T-helper 17 cell (primary cell): ENCODE measurements around the gene FNBP1. TPM values are rescaled to one million over a fixed set of nuclear protein-coding genes. Genes with fewer than 3 reads are reported as not detected.
"Not testable (repeated sequence)": the region's sequence is repeated elsewhere in the genome, so short reads cannot be mapped to it uniquely, and the experiment has no call there.

Experiments
- ATAC-seq: fragments of 150-1000 bp; cut with Tn5 transposase; 2 replicates; pipeline ENCODE4 v1.10.0; 2021; ENCODE audit warnings: mild to moderate bottlenecking, moderate library complexity
- DNase-seq, 3 donors: peaks; one replicate each; pipeline versions ENCODE4 v3.0.0 to v3.0.0-alpha.2; 2020 to 2021
- H3K9me3 ChIP-seq: one replicate; pipeline ENCODE4 v1.7.0; 2013; ENCODE audit warnings: low read length, mild to moderate bottlenecking; ENCODE audit not compliant: control insufficient read depth, poor library complexity, severe bottlenecking
- H3K27ac Mint-ChIP-seq: one replicate; pipeline ENCODE4 v1.8.0; 2022; ENCODE audit warnings: mild to moderate bottlenecking, moderate library complexity, mixed read lengths
- H3K27me3 Mint-ChIP-seq: one replicate; pipeline ENCODE4 v1.8.0; 2022; ENCODE audit warnings: mixed read lengths
- H3K36me3 Mint-ChIP-seq: one replicate; pipeline ENCODE4 v1.8.0; 2022; ENCODE audit warnings: low read depth, mixed read lengths
- H3K4me1 Mint-ChIP-seq: one replicate; pipeline ENCODE4 v1.8.0; 2022; ENCODE audit warnings: mild to moderate bottlenecking, mixed read lengths
- H3K4me3 Mint-ChIP-seq: one replicate; pipeline ENCODE4 v1.8.0; 2022; ENCODE audit warnings: mild to moderate bottlenecking, moderate library complexity, mixed read lengths
- total RNA-seq, 4 donors: library from RNA in 2 of 4; stranded (reverse) in 2 of 4; gene quantifications; one replicate each; pipeline ENCODE4 v1.2.3 and lab custom pipeline; 2022 to 2026

Gene FNBP1
- total RNA-seq, 2 donors from 2014 or later, result 219 to 221 TPM

DNA sequence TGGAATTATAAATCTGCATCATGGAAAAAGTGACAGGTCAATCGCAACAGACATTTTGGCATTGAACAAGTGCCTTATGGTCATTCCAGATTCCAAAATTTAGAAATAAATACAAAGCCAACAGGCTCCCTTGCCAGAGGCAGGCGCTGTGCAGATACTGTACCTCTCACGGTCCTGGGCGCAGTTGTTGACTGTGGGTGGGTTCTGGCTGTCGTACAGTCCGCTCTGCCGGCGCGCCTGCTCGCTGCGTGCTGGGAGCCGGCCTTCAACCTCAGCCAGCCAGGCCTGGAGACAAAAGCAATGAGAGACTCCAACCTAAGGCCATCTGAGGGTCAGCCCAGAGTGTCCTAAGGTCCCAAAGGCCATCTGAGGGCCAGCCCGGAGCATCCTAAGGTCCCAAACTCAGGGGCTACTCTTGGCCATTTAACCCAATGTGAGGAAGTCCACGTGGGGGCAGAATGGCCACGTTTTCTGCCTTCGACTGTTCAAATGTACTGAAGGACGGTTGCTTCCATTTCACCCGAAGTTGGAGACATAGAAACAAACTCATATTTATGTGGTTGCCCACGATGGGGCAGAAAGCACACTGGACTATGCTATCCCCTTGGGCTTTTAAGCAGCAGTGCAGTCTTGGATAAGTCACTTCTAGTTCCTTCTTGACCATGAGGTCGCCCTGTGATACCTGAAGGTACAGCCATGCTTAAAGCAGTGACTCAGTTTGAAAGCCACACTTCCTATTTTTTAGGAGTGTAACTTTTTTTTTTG, 142.5 kb downstream of the FNBP1 start:
- no peak for DNase-seq
- Mint-ChIP-seq H3K27me3 (no peaks in the 10 kb centered on the region), H3K4me3 (no peak overlapping the region), H3K4me1 (peaks cover 40% of the 10 kb centered on the region), H3K27ac (peak overlapping the region; percentile 100), H3K36me3 (peaks cover 18% of the 10 kb centered on the region)
- H3K9me3 ChIP-seq, result no peaks in the 10 kb centered on the region
- ATAC-seq, result no peak

DNA sequence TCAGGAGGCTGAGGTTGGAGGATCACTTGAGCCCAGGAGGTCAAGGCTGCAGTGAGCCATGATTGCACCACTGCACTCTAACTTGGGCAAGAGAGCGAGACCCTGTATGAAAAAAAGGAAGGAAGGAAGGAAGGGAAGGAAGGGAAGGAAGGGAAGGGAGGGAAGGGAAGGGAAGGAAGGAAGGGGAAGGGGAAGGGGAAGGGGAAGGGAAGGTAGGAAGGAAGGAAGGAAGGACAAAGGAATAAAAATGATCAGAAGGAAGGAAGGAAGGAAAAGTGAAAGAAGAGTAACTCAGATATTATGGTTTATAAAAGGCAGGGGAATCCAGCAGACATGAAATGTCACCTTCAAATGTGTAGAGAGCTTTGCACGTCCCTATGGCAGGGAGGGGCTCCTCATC, 143.4 kb downstream of the FNBP1 start:
- no peaks in the 10 kb centered on the region for H3K27me3 Mint-ChIP-seq
- DNase-seq (no peak), ATAC-seq (no peak)
- peak overlapping the region; percentile 100 for H3K27ac Mint-ChIP-seq
- H3K36me3 Mint-ChIP-seq, result peaks cover 13% of the 10 kb centered on the region
- peaks cover 43% of the 10 kb centered on the region for H3K4me1 Mint-ChIP-seq
- no peak overlapping the region for H3K4me3 Mint-ChIP-seq
- no peaks in the 10 kb centered on the region for H3K9me3 ChIP-seq

DNA sequence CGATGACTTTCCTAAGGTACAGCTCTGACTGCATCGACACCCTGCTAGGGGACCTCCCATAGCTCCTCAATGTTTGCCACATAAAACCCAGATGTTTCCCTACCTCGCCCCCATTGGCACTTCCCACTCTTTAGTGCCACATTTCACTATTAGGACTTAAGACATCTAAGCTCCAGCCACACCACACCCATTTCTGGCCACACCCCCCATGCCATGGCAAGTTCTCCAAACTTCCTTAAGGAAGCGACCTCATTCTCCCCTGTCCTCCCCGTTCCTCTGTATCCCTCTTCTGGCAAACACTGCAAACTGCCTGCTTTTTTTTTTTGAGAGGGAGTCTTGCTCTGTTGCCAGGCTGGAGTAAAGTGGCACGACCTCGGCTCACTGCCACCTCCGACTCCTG, 144.8 kb downstream of the FNBP1 start:
- peaks cover 12% of the 10 kb centered on the region for H3K36me3 Mint-ChIP-seq
- H3K27ac Mint-ChIP-seq, result peak overlapping the region; percentile 100
- peaks cover 44% of the 10 kb centered on the region for H3K4me1 Mint-ChIP-seq
- H3K27me3 Mint-ChIP-seq, result no peaks in the 10 kb centered on the region
- ATAC-seq, result no peak
- H3K4me3 Mint-ChIP-seq, result peak overlapping the region; percentile 37
- H3K9me3 ChIP-seq, result no peaks in the 10 kb centered on the region
- DNase-seq, result no peak

DNA sequence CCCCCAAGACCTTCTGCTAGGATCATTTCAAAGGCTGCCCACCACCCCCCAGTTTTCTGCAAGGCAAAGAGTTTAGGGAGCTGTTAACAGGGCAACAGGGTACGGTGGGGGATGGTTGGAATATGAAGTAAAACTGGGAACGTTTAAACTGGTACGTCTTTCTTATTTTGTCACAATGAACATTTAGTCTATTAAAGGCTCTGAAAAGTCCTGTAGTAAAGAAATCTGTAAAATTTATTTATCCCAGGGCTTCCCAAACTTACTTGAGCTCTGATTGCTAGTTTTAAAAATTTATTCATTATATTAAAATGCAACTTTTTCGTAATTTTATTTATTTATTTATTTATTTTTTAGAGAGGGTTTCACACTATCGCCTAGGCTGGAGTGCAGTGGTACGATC, 145.7 kb downstream of the FNBP1 start:
- no peak for ATAC-seq
- H3K27me3 Mint-ChIP-seq, result no peaks in the 10 kb centered on the region
- no peak for DNase-seq
- H3K9me3 ChIP-seq, result no peaks in the 10 kb centered on the region
- H3K4me3 Mint-ChIP-seq, result no peak overlapping the region
- H3K27ac Mint-ChIP-seq, result peak overlapping the region; percentile 100
- H3K4me1 Mint-ChIP-seq, result peaks cover 50% of the 10 kb centered on the region
- H3K36me3 Mint-ChIP-seq, result peaks cover 12% of the 10 kb centered on the region

DNA sequence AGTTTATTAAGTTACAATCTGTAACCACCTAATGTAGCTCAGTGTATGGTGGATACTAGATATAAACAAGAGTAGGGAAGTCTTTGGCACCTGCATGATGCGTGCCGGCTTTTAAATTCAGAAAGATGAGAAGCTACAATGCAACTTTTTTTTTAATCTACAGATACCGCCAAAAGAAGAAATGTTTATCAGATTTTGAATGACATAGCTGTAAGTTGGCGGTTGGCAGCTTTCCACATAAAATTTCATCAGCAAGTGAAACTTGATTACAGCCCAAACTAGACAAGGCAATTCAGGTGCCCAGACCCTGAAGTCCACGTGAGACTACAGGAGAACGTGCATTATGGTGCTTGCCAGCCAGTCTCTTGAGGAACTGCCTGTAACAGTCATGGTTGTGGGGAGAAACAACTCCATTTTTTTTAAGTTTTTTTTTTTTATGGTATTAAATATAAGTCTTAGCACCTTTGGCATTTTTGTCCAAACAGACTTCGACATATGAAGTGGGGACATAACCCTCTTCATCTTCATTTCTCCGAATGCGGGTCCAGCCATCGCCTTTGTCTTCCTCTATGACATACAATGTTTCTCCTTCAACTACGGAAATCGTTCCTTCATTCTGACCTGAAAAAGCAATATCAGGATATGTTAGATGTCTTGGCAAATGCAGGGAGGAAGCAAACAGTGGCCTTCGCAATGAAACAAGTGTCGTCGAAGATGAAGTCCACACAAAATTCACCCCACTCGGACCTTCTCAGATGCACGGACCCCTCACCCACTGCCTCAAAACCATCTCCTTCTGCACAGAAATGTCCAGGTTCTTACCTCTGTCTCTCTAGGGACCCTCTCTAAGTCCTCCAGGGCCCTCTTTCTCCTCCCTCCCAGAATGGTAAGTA, 147.4 kb downstream of the FNBP1 start:
- no peaks in the 10 kb centered on the region for H3K9me3 ChIP-seq
- Mint-ChIP-seq H3K4me3 (peak overlapping the region; percentile 57), H3K27me3 (no peaks in the 10 kb centered on the region), H3K36me3 (peaks cover 15% of the 10 kb centered on the region), H3K27ac (peak overlapping the region; percentile 100), H3K4me1 (peaks cover 62% of the 10 kb centered on the region)
- ATAC-seq (peak; percentile 44), DNase-seq (peak in 2 of 3 donors; percentile 27 to 42)

DNA sequence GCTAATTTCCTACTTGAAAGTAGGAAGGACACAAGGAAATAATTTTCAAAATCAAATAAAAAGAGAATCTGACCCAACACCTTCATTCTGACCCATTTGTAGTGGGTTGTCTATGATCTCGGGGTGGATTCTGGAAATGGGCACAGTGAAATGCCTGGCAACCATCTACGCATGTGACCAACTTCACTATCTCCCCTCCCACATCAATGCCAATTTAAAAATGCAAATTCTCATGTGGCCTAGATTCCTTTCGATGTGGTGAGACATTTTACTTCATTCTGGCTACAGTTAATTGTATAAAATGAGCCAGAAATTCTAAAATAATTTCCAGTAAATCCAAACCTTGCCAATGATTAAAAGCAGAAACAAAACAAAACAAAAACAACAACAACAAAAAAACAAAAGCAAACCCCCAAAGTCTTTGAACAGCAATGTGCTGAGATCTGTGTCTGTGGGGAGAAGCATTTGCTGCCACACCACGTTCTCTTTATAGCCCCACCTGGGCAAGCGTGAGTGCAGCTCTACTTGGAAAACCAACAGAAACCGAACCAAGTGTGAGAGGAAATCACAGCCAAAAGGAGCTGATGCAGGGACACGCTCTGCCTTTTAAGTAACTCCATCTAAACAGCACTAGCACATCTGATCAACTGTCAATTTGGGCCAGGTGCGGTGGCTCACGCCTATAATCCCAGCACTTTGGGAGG, 148.7 kb downstream of the FNBP1 start:
- ATAC-seq (peak; percentile 72), DNase-seq (peak in 1 of 3 donors; percentile 30)
- Mint-ChIP-seq H3K27me3 (no peaks in the 10 kb centered on the region), H3K4me3 (peak overlapping the region; percentile 80), H3K36me3 (peaks cover 19% of the 10 kb centered on the region), H3K4me1 (peaks cover 66% of the 10 kb centered on the region), H3K27ac (peak overlapping the region; percentile 100)
- no peaks in the 10 kb centered on the region for H3K9me3 ChIP-seq

DNA sequence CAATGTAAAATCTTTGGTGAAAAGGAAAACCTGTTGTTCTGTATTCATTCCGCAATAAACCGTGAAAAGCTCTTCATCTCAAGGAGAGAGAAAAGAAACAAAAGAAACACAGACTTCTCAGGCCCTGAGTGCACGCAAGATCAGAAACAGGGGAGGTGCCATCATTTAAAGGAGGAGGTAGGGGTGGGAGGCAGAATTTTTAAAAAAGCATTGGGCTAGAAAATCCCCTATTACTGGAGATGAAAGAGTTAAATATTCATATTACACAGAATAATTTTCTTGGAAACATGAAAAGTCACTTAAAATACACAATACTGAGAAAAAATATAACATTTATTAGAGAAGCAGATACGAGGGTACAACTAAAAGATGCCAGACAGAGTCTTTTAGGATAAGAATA, 151.4 kb downstream of the FNBP1 start:
- no peaks in the 10 kb centered on the region for H3K9me3 ChIP-seq
- Mint-ChIP-seq H3K27me3 (no peaks in the 10 kb centered on the region), H3K4me1 (peaks cover 82% of the 10 kb centered on the region), H3K36me3 (peaks cover 15% of the 10 kb centered on the region), H3K4me3 (peak overlapping the region; percentile 90), H3K27ac (peak overlapping the region; percentile 100)
- no peak for DNase-seq
- no peak for ATAC-seq

DNA sequence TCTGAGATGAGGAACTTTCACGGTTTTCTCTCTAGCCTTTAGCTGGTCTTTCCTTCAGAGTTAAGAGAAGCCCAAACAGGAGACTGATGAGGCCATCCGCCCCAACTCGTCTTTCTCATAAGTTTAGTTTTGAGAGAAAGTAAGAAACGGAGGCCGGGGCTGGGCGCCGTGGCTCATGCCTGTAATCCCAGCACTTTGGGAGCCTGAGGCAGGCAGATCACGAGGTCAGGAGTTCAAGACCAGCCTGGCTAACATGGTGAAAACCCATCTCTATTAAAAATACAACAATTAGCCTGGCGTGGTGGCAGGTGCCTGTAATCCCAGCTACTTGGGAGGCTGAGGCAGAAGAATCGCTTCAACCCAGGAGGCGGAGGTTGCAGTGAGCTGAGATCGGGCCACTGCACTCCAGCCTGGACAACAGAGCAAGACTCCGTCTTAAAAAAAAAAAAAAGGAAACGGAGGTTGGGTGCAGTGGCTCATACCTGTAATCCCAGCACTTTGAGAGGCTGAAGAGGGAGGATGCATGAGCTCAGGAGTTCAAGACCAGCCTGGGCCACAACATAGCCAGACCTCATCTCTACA, 152.2 kb downstream of the FNBP1 start:
- H3K36me3 Mint-ChIP-seq, result peaks cover 10% of the 10 kb centered on the region
- H3K27ac Mint-ChIP-seq, result peak overlapping the region; percentile 100
- not testable (repeated sequence) for ATAC-seq, H3K9me3 ChIP-seq, H3K27me3 Mint-ChIP-seq, DNase-seq
- H3K4me3 Mint-ChIP-seq, result peak overlapping the region; percentile 96
- H3K4me1 Mint-ChIP-seq, result peaks cover 77% of the 10 kb centered on the region

DNA sequence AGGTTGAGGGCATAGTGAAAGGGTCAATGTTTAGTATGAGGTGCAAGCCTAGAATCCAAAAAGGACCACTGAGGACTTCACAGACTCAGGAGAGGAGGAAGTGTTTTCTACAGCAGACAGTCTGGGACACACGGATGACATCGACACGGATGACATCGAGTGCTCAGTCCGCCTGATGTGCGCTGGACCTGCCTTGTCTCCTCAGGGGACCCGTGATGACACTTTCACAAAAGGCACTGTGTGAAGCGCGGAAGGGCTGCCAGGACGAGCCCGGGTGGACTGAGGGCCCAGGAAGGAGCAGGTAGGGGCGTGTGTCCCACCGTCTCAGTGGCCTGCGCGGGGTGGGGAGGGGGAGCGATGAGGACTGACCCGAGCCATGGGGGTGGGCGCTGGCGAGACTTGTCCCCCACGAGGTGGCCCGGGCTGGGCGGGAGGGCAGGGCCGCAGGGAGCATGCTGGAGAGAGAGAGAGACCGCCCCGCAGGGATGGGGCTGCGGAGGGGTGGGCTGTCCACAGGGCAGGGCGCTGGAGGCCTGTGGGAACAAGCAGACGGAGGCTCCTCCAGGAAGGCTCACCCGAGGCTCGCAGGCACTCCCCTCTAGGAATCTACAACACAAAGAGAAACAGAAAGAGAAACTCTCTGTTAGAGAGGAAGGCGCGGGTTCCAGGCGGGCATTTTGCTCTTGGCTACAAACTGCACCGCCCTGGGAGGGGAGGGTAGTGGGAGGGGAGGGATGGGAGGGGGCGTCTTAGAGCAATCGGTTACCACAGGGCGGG, 152.9 kb downstream of the FNBP1 start:
- Mint-ChIP-seq H3K27ac (peak overlapping the region; percentile 100), H3K4me3 (peak overlapping the region; percentile 96), H3K36me3 (peaks cover 9% of the 10 kb centered on the region), H3K27me3 (no peaks in the 10 kb centered on the region), H3K4me1 (peaks cover 79% of the 10 kb centered on the region)
- peak in 1 of 3 donors; percentile 47 for DNase-seq
- H3K9me3 ChIP-seq, result no peaks in the 10 kb centered on the region
- no peak for ATAC-seq

DNA sequence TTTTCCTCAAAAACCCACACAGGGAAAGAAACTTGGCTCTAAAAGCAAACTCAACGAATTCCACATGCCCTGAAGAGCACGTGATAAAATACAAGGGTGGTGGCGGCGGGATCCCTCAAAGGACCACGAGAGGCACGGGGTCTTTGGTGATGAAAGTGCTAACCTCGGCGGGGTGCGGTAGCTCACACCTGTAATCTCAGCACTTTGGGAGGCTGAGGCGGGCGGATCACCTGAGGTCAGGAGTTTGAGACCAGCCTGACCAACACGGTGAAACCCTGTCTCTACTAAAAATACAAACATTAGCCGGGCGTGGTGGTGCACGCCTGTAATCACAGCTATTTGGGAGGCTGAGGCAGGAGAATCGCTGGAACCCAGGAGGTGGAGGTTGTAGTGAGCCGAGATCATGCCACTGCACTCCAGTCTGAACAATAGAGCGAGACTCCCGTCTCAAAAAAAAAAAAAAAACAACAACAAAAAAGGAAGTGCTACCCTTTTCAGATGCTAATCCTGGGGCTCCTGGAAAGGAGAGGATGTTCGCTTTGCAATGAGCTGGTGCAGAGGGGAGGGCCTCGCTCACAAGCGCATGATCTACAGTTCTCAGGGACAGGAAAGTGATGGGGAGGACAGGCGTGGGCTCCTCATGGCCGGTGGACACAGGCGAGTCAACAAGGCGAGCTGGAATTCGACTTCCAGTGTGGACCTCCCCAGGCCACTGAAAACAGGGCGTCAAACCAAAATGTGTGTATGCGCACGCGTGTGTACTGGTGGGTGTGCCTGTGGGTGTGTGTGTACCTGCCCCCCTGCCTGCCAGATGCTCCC, 153.7 kb downstream of the FNBP1 start:
- H3K9me3 ChIP-seq, result no peaks in the 10 kb centered on the region
- Mint-ChIP-seq H3K36me3 (peaks cover 9% of the 10 kb centered on the region), H3K4me1 (peaks cover 78% of the 10 kb centered on the region), H3K4me3 (peak overlapping the region; percentile 96), H3K27me3 (no peaks in the 10 kb centered on the region), H3K27ac (peak overlapping the region; percentile 100)
- ATAC-seq, result no peak
- DNase-seq, result no peak

DNA sequence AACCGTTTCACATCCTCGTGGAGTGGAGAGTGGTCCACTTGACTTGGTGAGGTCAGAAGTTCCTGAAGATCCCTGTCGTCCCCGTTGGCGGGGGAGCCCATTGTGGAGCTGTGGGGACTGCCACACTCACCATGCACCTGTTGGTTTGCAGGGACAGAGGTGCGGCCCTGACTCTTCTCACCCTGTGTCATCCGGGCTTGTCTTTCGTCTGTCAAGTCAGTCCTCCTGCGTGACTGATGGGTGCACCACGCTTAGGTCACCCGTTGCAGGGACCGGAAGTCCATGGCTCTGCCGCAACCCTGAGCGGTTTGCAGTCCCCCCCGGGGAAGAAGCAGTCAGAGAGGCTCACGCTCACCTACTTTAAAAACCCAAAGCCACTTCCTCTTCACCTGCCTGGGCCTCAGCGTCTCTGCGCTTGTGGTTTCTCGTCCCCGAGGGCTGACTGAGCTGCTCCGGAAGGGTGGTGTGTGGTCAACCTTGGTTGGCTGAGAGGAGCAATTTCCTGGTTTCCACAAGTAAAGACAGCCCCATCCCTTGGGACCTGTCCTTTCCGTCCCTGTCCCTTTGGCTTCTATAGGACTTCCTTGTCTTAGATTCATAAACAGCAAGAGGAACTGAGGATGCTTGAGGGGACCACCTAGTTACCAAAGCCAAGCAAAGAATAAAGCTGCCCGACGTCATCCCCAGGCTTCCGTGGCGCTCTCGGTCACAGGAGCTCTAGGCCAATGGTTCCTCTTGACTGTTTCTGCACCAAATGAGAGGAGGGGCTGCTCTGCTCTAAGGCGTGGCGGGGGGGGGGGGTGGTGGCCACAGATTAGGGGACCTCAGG, 154.5 kb downstream of the FNBP1 start:
- DNase-seq (peak; percentile 74 to 88 (median 81)), ATAC-seq (peak; percentile 60)
- Mint-ChIP-seq H3K4me1 (peaks cover 79% of the 10 kb centered on the region), H3K27ac (peak overlapping the region; percentile 100), H3K36me3 (peaks cover 9% of the 10 kb centered on the region), H3K4me3 (peak overlapping the region; percentile 96), H3K27me3 (no peaks in the 10 kb centered on the region)
- H3K9me3 ChIP-seq, result no peaks in the 10 kb centered on the region
